ENCODE results near the gene DSTN. TPM values are rescaled to one million over a fixed set of nuclear protein-coding genes. Genes with fewer than 3 reads are reported as not detected.
A peak's percentile ranks its signal among the peaks of the same experiment; 100 is the strongest.

Gene DSTN
- 8.9 and 9.5 TPM in 2 replicates for total RNA-seq (2014; rRNA removed; shearing (Covaris generic); ENCODE audit: low replicate concordance)

GRCh38 chr20:17569616-17570346 lies at the start of gene DSTN:
DSTN (plus strand) TSS chr20:17570075; CDS start chr20:17570209, 134 bp downstream.
- H3K9ac ChIP-seq (ENCODE audit: low read length) = peak within 1 kb of the TSS; percentile 78
- peak within 1 kb of the TSS; percentile 81 for H3K4me2 ChIP-seq (ENCODE audit: low read depth, low read length, poor library complexity, severe bottlenecking)
- DNase-seq = peak; percentile 94
- H3K79me2 ChIP-seq (ENCODE audit: low read length) = no peaks in the 10 kb centered on the region
- H3K9me2 ChIP-seq (replicated peaks; ENCODE audit: insufficient read depth, low read length) = no peaks in the 10 kb centered on the region
- H4K20me1 ChIP-seq (ENCODE audit: insufficient read depth, low read depth, low read length) = no peaks in the 10 kb centered on the region
- peak within 1 kb of the TSS; percentile 94 for H2AFZ ChIP-seq (ENCODE audit: low read length)
- no peak within 1 kb of the TSS for H3K27ac ChIP-seq (ENCODE audit: low read length)
- H3K4me3 ChIP-seq (ENCODE audit: low read length) = peak within 1 kb of the TSS; percentile 74
- H3K9me3 ChIP-seq (ENCODE audit: low read length) = no peaks in the 10 kb centered on the region
- H3K4me1 ChIP-seq (ENCODE audit: low read length) = peaks cover 13% of the 10 kb centered on the region
- no peaks in the 10 kb centered on the region for H3K27me3 ChIP-seq (ENCODE audit: low read length)
- no peaks in the 10 kb centered on the region for H3K36me3 ChIP-seq (ENCODE audit: insufficient read depth, low read length)

GRCh38 chr20:17520583-17520982 lies 49.3 kb upstream of the DSTN start:
- Histone ChIP-seq H3K9me2 (replicated peaks; ENCODE audit: insufficient read depth, low read length) (no peaks in the 10 kb centered on the region), H2AFZ (ENCODE audit: low read length) (no peak overlapping the region), H3K9ac (ENCODE audit: low read length) (no peak overlapping the region), H3K27ac (ENCODE audit: low read length) (no peak overlapping the region), H3K9me3 (ENCODE audit: low read length) (no peaks in the 10 kb centered on the region), H3K27me3 (ENCODE audit: low read length) (no peaks in the 10 kb centered on the region), H3K79me2 (ENCODE audit: low read length) (no peaks in the 10 kb centered on the region), H3K4me3 (ENCODE audit: low read length) (no peak overlapping the region), H3K4me2 (ENCODE audit: low read depth, low read length, poor library complexity, severe bottlenecking) (no peak overlapping the region), H3K36me3 (ENCODE audit: insufficient read depth, low read length) (no peaks in the 10 kb centered on the region), H4K20me1 (ENCODE audit: insufficient read depth, low read depth, low read length) (no peaks in the 10 kb centered on the region), H3K4me1 (ENCODE audit: low read length) (peaks cover 2% of the 10 kb centered on the region; the same call in 1 of the 2 replicates)
- no peak for DNase-seq

GRCh38 chr20:17522528-17522927 lies 47.3 kb upstream of the DSTN start:
- peaks cover 2% of the 10 kb centered on the region; the same call in 1 of the 2 replicates for H3K4me1 ChIP-seq (ENCODE audit: low read length)
- H3K36me3 ChIP-seq (ENCODE audit: insufficient read depth, low read length) = no peaks in the 10 kb centered on the region
- no peak overlapping the region for H2AFZ ChIP-seq (ENCODE audit: low read length)
- H3K4me3 ChIP-seq (ENCODE audit: low read length) = no peak overlapping the region
- H3K27me3 ChIP-seq (ENCODE audit: low read length) = no peaks in the 10 kb centered on the region
- no peak overlapping the region for H3K27ac ChIP-seq (ENCODE audit: low read length)
- DNase-seq = no peak
- H3K9ac ChIP-seq (ENCODE audit: low read length) = no peak overlapping the region
- H3K79me2 ChIP-seq (ENCODE audit: low read length) = no peaks in the 10 kb centered on the region
- H4K20me1 ChIP-seq (ENCODE audit: insufficient read depth, low read depth, low read length) = no peaks in the 10 kb centered on the region
- H3K9me3 ChIP-seq (ENCODE audit: low read length) = no peaks in the 10 kb centered on the region
- no peaks in the 10 kb centered on the region for H3K9me2 ChIP-seq (replicated peaks; ENCODE audit: insufficient read depth, low read length)
- no peak overlapping the region for H3K4me2 ChIP-seq (ENCODE audit: low read depth, low read length, poor library complexity, severe bottlenecking)

GRCh38 chr20:17523326-17523725 lies 46.5 kb upstream of the DSTN start:
- Histone ChIP-seq H3K4me2 (ENCODE audit: low read depth, low read length, poor library complexity, severe bottlenecking) (no peak overlapping the region), H3K4me1 (ENCODE audit: low read length) (peaks cover 2% of the 10 kb centered on the region; the same call in 1 of the 2 replicates), H3K4me3 (ENCODE audit: low read length) (no peak overlapping the region), H4K20me1 (ENCODE audit: insufficient read depth, low read depth, low read length) (no peaks in the 10 kb centered on the region), H3K27ac (ENCODE audit: low read length) (no peak overlapping the region), H2AFZ (ENCODE audit: low read length) (no peak overlapping the region), H3K36me3 (ENCODE audit: insufficient read depth, low read length) (no peaks in the 10 kb centered on the region), H3K9me2 (replicated peaks; ENCODE audit: insufficient read depth, low read length) (no peaks in the 10 kb centered on the region), H3K9me3 (ENCODE audit: low read length) (no peaks in the 10 kb centered on the region), H3K27me3 (ENCODE audit: low read length) (no peaks in the 10 kb centered on the region), H3K9ac (ENCODE audit: low read length) (no peak overlapping the region), H3K79me2 (ENCODE audit: low read length) (no peaks in the 10 kb centered on the region)
- no peak for DNase-seq

GRCh38 chr20:17524560-17524959 lies 45.3 kb upstream of the DSTN start:
- no peaks in the 10 kb centered on the region for H3K4me1 ChIP-seq (ENCODE audit: low read length)
- H3K9me2 ChIP-seq (replicated peaks; ENCODE audit: insufficient read depth, low read length) = no peaks in the 10 kb centered on the region
- H3K4me2 ChIP-seq (ENCODE audit: low read depth, low read length, poor library complexity, severe bottlenecking) = no peak overlapping the region
- H3K4me3 ChIP-seq (ENCODE audit: low read length) = no peak overlapping the region
- no peaks in the 10 kb centered on the region for H3K9me3 ChIP-seq (ENCODE audit: low read length)
- no peaks in the 10 kb centered on the region for H3K79me2 ChIP-seq (ENCODE audit: low read length)
- H2AFZ ChIP-seq (ENCODE audit: low read length) = no peak overlapping the region
- H4K20me1 ChIP-seq (ENCODE audit: insufficient read depth, low read depth, low read length) = no peaks in the 10 kb centered on the region
- no peak overlapping the region for H3K27ac ChIP-seq (ENCODE audit: low read length)
- no peaks in the 10 kb centered on the region for H3K27me3 ChIP-seq (ENCODE audit: low read length)
- DNase-seq = no peak
- no peak overlapping the region for H3K9ac ChIP-seq (ENCODE audit: low read length)
- H3K36me3 ChIP-seq (ENCODE audit: insufficient read depth, low read length) = no peaks in the 10 kb centered on the region

- Histone ChIP-seq H3K9me2 (replicated peaks; ENCODE audit: insufficient read depth, low read length) (no peaks in the 10 kb centered on the region), H3K9ac (ENCODE audit: low read length) (no peak overlapping the region), H2AFZ (ENCODE audit: low read length) (no peak overlapping the region), H3K4me1 (ENCODE audit: low read length) (no peaks in the 10 kb centered on the region), H3K27ac (ENCODE audit: low read length) (no peak overlapping the region), H3K4me2 (ENCODE audit: low read depth, low read length, poor library complexity, severe bottlenecking) (no peak overlapping the region), H3K4me3 (ENCODE audit: low read length) (no peak overlapping the region), H3K79me2 (ENCODE audit: low read length) (no peaks in the 10 kb centered on the region), H3K36me3 (ENCODE audit: insufficient read depth, low read length) (no peaks in the 10 kb centered on the region), H4K20me1 (ENCODE audit: insufficient read depth, low read depth, low read length) (no peaks in the 10 kb centered on the region), H3K27me3 (ENCODE audit: low read length) (no peaks in the 10 kb centered on the region), H3K9me3 (ENCODE audit: low read length) (no peaks in the 10 kb centered on the region)
- no peak for DNase-seq
These were observed 44.7 kb upstream of the DSTN start for GRCh38 chr20:17525132-17525531.

- no peak overlapping the region for H3K27ac ChIP-seq (ENCODE audit: low read length)
- no peaks in the 10 kb centered on the region for H3K27me3 ChIP-seq (ENCODE audit: low read length)
- H3K4me1 ChIP-seq (ENCODE audit: low read length) = peaks cover 1% of the 10 kb centered on the region; the same call in 1 of the 2 replicates
- no peaks in the 10 kb centered on the region for H3K79me2 ChIP-seq (ENCODE audit: low read length)
- DNase-seq = peak; percentile 72
- no peaks in the 10 kb centered on the region for H3K9me2 ChIP-seq (replicated peaks; ENCODE audit: insufficient read depth, low read length)
- no peaks in the 10 kb centered on the region for H3K9me3 ChIP-seq (ENCODE audit: low read length)
- H3K4me2 ChIP-seq (ENCODE audit: low read depth, low read length, poor library complexity, severe bottlenecking) = no peak overlapping the region
- no peaks in the 10 kb centered on the region for H3K36me3 ChIP-seq (ENCODE audit: insufficient read depth, low read length)
- H3K4me3 ChIP-seq (ENCODE audit: low read length) = no peak overlapping the region
- no peak overlapping the region for H3K9ac ChIP-seq (ENCODE audit: low read length)
- no peaks in the 10 kb centered on the region for H4K20me1 ChIP-seq (ENCODE audit: insufficient read depth, low read depth, low read length)
- no peak overlapping the region for H2AFZ ChIP-seq (ENCODE audit: low read length)
These were observed 44.2 kb upstream of the DSTN start for GRCh38 chr20:17525650-17526049.

- no peak overlapping the region for H3K27ac ChIP-seq (ENCODE audit: low read length)
These were observed 40.3 kb upstream of the DSTN start for GRCh38 chr20:17529586-17529985.

More at GRCh38 chr20:17529586-17529985, 40.3 kb upstream of the DSTN start:
- Histone ChIP-seq H2AFZ (ENCODE audit: low read length) (no peak overlapping the region), H3K9me3 (ENCODE audit: low read length) (no peaks in the 10 kb centered on the region), H4K20me1 (ENCODE audit: insufficient read depth, low read depth, low read length) (no peaks in the 10 kb centered on the region), H3K9me2 (replicated peaks; ENCODE audit: insufficient read depth, low read length) (no peaks in the 10 kb centered on the region), H3K9ac (ENCODE audit: low read length) (no peak overlapping the region), H3K4me2 (ENCODE audit: low read depth, low read length, poor library complexity, severe bottlenecking) (no peak overlapping the region), H3K4me1 (ENCODE audit: low read length) (peaks cover 13% of the 10 kb centered on the region), H3K4me3 (ENCODE audit: low read length) (no peak overlapping the region), H3K36me3 (ENCODE audit: insufficient read depth, low read length) (no peaks in the 10 kb centered on the region), H3K27me3 (ENCODE audit: low read length) (no peaks in the 10 kb centered on the region), H3K79me2 (ENCODE audit: low read length) (no peaks in the 10 kb centered on the region)
- DNase-seq = no peak

All from Karpas-422 (cell line).